CD4-positive, alpha-beta T cell (primary cell): ENCODE data around the gene WDR64. TPM values are rescaled to one million over a fixed set of nuclear protein-coding genes. Genes with fewer than 3 reads are reported as not detected.

Source experiments
- ATAC-seq: fragments of 200-7000 bp; cut with Tn5 transposase; one replicate; pipeline ENCODE4 v1.10.0; 2022; ENCODE audit warnings: mild to moderate bottlenecking; ENCODE audit not compliant: poor library complexity
- CTCF ChIA-PET: fragments of 350-600 bp; sonication (Branson Sonifier 250); formaldehyde crosslinking; loops from one replicate; lab custom pipeline; 2021; ENCODE audit warnings: antibody characterized with exemption, inconsistent platforms; lab: Charles Lee
- POLR2A ChIA-PET: fragments of 350-600 bp; sonication (Branson Sonifier 250); formaldehyde crosslinking; loops from one replicate; lab custom pipeline; 2021; ENCODE audit warnings: antibody characterized with exemption, inconsistent platforms; lab: Charles Lee
- DNase-seq, 14 experiments: peaks; one replicate each; pipeline ENCODE4 v3.0.0-alpha.2; 2013 to 2020; ENCODE audit warnings: mixed read lengths in 2 of 14
- H3K27ac ChIP-seq, 2 donors: one replicate each; pipeline versions ENCODE4 v1.5.1 to v1.7.0; 2013; ENCODE audit warnings: low read length in 2 of 2, low read depth in 1 of 2, mild to moderate bottlenecking in 1 of 2
- H3K27me3 ChIP-seq, 2 experiments: 1 replicate in 1 of 2; 2 replicates in 1 of 2; pipeline versions ENCODE4 v1.6.1 to v1.7.0; 2013; ENCODE audit warnings: low read length in 2 of 2, control low read depth in 1 of 2, mild to moderate bottlenecking in 1 of 2, moderate library complexity in 1 of 2; ENCODE audit not compliant: insufficient read depth in 2 of 2, control insufficient read depth in 1 of 2
- H3K36me3 ChIP-seq: one replicate; pipeline ENCODE4 v1.6.1; 2013; ENCODE audit warnings: low read length, control low read depth; ENCODE audit not compliant: insufficient read depth
- H3K4me1 ChIP-seq: one replicate; pipeline ENCODE4 v1.6.1; 2013; ENCODE audit warnings: low read length, control low read depth; ENCODE audit not compliant: insufficient read depth
- H3K4me3 ChIP-seq: one replicate; pipeline ENCODE4 v1.5.1; 2013; ENCODE audit warnings: mild to moderate bottlenecking, low read length, moderate library complexity
- H3K9me3 ChIP-seq, 2 experiments: 1 replicate in 1 of 2; 2 replicates in 1 of 2; pipeline versions ENCODE4 v1.6.1 to v1.7.0; 2013; ENCODE audit warnings: low read length in 2 of 2, mild to moderate bottlenecking in 2 of 2, control low read depth in 1 of 2, moderate library complexity in 1 of 2; ENCODE audit not compliant: control insufficient read depth in 1 of 2, insufficient read depth in 1 of 2
- H3K27ac Mint-ChIP-seq: one replicate; pipeline ENCODE4 v1.8.0; 2020; ENCODE audit warnings: mixed read lengths
- H3K27me3 Mint-ChIP-seq: one replicate; pipeline ENCODE4 v1.8.0; 2021; ENCODE audit warnings: mixed read lengths
- H3K36me3 Mint-ChIP-seq: one replicate; pipeline ENCODE4 v1.8.0; 2021; ENCODE audit warnings: low read depth, mixed read lengths
- H3K4me1 Mint-ChIP-seq: one replicate; pipeline ENCODE4 v1.8.0; 2021; ENCODE audit warnings: low read depth, mixed read lengths
- H3K4me3 Mint-ChIP-seq: one replicate; pipeline ENCODE4 v1.8.0; 2020; ENCODE audit warnings: mild to moderate bottlenecking, mixed read lengths
- H3K9me3 Mint-ChIP-seq: one replicate; pipeline ENCODE4 v1.8.0; 2020; ENCODE audit warnings: mixed read lengths
- CTCF ChIP-seq: fragments of 200-600 bp; IDR thresholded peaks from one replicate; pipeline ENCODE4 v1.8.0; 2022; ENCODE audit warnings: antibody characterized with exemption, mild to moderate bottlenecking
- intact Hi-C, 2 experiments: fragments of 100-400 bp; cut with DNase I in 1 of 2; cut with micrococcal nuclease in 1 of 2; formaldehyde crosslinking; loops; one replicate each; pipeline versions ENCODE4 v1.15.1 to v1.9.0; 2023 to 2025; cut with DNase I, micrococcal nuclease
- total RNA-seq, 174 experiments: library from RNA in 2 of 174; stranded (reverse) in 2 of 174; gene quantifications; one replicate each; pipeline ENCODE4 v1.2.3 and lab custom pipeline; 2021 to 2026

Gene WDR64
- total RNA-seq, 2 experiments from 2014 or later: 0.67 TPM; not detected in 1

DNA sequence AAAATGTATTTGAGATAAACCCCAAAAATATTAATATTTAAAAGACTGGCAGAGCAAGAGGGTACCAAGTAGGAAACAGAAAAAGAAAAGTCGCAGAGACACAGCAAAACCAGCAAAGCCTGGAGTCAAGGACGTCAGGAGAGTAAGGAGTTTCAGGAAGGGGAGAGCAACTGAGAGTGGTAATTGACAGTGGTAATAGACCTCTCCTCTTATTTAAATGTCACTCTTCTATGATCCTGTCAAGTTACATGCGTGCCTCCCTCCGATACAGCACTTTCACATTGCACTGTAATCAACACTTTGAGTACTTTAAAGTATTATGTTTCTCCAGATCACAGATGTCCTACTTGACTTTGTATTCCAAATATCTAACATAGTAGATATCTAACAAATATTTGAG lies 113.3 kb downstream of the WDR64 start:
- Mint-ChIP-seq H3K27ac (no peak overlapping the region), H3K4me3 (no peak overlapping the region), H3K36me3 (no peaks in the 10 kb centered on the region), H3K4me1 (no peaks in the 10 kb centered on the region), H3K9me3 (no peaks in the 10 kb centered on the region), H3K27me3 (peaks cover 9% of the 10 kb centered on the region)
- CTCF ChIA-PET: interaction anchor here (0.7 kb wide), 1 partner anchor 154 kb away, joined by 3 read pairs; no protein-coding TSS in a partner anchor
- no peak for TF ChIP-seq CTCF
- no peak overlapping the region for H3K27ac ChIP-seq
- DNase-seq (no peak), ATAC-seq (no peak)
- no peaks in the 10 kb centered on the region for H3K27me3 ChIP-seq
- H3K9me3 ChIP-seq: no peaks in the 10 kb centered on the region
- POLR2A ChIA-PET: no interaction called here
- intact Hi-C loops: no loop called here
- no peaks in the 10 kb centered on the region for H3K4me1 ChIP-seq
- no peak overlapping the region for H3K4me3 ChIP-seq
- H3K36me3 ChIP-seq: no peaks in the 10 kb centered on the region

GRCh38 chr1:241767737-241768136 lies 115.7 kb downstream of the WDR64 start:
- Mint-ChIP-seq H3K4me1 (no peaks in the 10 kb centered on the region), H3K27me3 (peaks cover 9% of the 10 kb centered on the region), H3K4me3 (no peak overlapping the region), H3K36me3 (no peaks in the 10 kb centered on the region), H3K27ac (no peak overlapping the region), H3K9me3 (no peaks in the 10 kb centered on the region)
- TF ChIP-seq CTCF: no peak
- POLR2A ChIA-PET: no interaction called here
- Histone ChIP-seq H3K4me3 (no peak overlapping the region), H3K9me3 (no peaks in the 10 kb centered on the region), H3K4me1 (no peaks in the 10 kb centered on the region), H3K27ac (no peak overlapping the region), H3K36me3 (no peaks in the 10 kb centered on the region), H3K27me3 (no peaks in the 10 kb centered on the region)
- ATAC-seq (no peak), DNase-seq (no peak)
- CTCF ChIA-PET: no interaction called here
- intact Hi-C loops: no loop called here

GRCh38 chr1:241770115-241770514 lies 118.0 kb downstream of the WDR64 start:
- POLR2A ChIA-PET: no interaction called here
- ATAC-seq: peak; percentile 55

More at GRCh38 chr1:241770115-241770514, 118.0 kb downstream of the WDR64 start:
- no peak overlapping the region for H3K4me3 ChIP-seq
- Mint-ChIP-seq H3K4me3 (no peak overlapping the region), H3K27ac (no peak overlapping the region), H3K9me3 (no peaks in the 10 kb centered on the region), H3K36me3 (no peaks in the 10 kb centered on the region), H3K4me1 (no peaks in the 10 kb centered on the region), H3K27me3 (peaks cover 4% of the 10 kb centered on the region)
- intact Hi-C loops: no loop called here
- H3K9me3 ChIP-seq: no peaks in the 10 kb centered on the region
- no peak overlapping the region for H3K27ac ChIP-seq
- TF ChIP-seq CTCF: no peak
- H3K27me3 ChIP-seq: no peaks in the 10 kb centered on the region
- peak in 2 of 14 experiments; percentile 1 to 2 for DNase-seq
- CTCF ChIA-PET: no interaction called here
- H3K36me3 ChIP-seq: no peaks in the 10 kb centered on the region
- H3K4me1 ChIP-seq: no peaks in the 10 kb centered on the region
